Subcutaneous adipose tissue (tissue), 4 donors: ENCODE data around the gene ARMC3. TPM values are rescaled to one million over a fixed set of nuclear protein-coding genes. Genes with fewer than 3 reads are reported as not detected.

Experiments used
- CTCF ChIP-seq: fragments of 450-650 bp; IDR thresholded peaks from one replicate; pipeline ENCODE4 v1.5.1; 2016; ENCODE audit warnings: low read depth, mild to moderate bottlenecking, control low read depth, antibody characterized with exemption, moderate library complexity
- total RNA-seq, 4 donors: library from RNA; depleted of rRNA; stranded (reverse); fragments of >200 nt; gene quantifications; one replicate each; pipeline ENCODE4 v1.1.0, GENCODE V29; 2016

The ARMC3 gene
- total RNA-seq, 4 donors from 2014 or later, result not detected

GRCh38 chr10:23037561-23037960 lies 109.7 kb downstream of the ARMC3 start:
- TF ChIP-seq CTCF, result no peak

- TF ChIP-seq CTCF, result no peak
Measured at GRCh38 chr10:23038172-23038571, 110.3 kb downstream of the ARMC3 start.

GRCh38 chr10:23040002-23040401 lies 112.1 kb downstream of the ARMC3 start:
- no peak for TF ChIP-seq CTCF

GRCh38 chr10:23046027-23046426 lies 118.2 kb downstream of the ARMC3 start:
- TF ChIP-seq CTCF, result no peak

GRCh38 chr10:23047201-23048050 lies 119.6 kb downstream of the ARMC3 start:
- no peak for TF ChIP-seq CTCF

GRCh38 chr10:23048191-23048590 lies 120.3 kb downstream of the ARMC3 start:
- TF ChIP-seq CTCF, result no peak

GRCh38 chr10:23051278-23051677 lies 123.4 kb downstream of the ARMC3 start:
- TF ChIP-seq CTCF, result no peak
